Anterior cingulate cortex (tissue), 58 donors: ENCODE results near the gene FNIP2.
"Not testable (repeated sequence)": the region's sequence is repeated elsewhere in the genome, so short reads cannot be mapped to it uniquely, and the experiment has no call there.

Source experiments
- DNase-seq, 58 donors: peaks; one replicate each; lab custom pipeline; 2025; lab: John Stamatoyannopoulos, UW

FNIP2 gene

DNA sequence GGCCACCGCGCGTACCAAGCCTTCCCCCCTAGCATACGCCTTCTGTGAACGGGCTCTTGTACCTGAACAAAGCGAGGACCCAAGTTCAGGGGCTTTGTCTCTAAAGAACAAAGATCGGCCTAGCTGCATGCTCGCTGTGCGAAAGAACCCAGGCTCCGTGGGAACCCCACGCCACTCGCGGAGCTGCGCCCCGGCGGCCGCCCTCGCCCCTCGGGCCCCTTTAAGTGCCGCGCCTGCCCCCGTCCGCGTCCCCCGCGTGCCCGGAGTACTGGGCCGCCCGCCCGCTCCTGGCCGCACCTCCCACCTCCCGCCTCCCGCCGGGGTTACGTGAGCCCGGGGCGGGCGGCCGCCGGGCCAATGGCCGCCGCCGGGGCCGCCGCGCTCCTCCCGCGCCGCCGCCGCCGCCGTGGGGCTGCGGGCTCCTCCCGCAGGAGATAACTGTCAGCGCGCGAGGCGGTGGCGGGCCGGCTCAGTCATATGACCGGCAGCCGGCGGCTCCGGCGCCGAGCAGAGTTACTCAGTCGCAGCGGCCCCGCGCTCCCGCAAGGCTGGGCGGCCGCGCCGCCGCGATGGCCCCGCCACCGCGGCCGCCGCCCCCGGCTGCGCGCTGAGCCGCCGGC lies at the start of gene FNIP2:
TSS of gene FNIP2 (plus strand) at position 472 of the 620 bp plus-strand sequence. CDS start 187 bp downstream, outside the sequence.
- DNase-seq = peak; percentile 9 to 92 (median 78)

DNA sequence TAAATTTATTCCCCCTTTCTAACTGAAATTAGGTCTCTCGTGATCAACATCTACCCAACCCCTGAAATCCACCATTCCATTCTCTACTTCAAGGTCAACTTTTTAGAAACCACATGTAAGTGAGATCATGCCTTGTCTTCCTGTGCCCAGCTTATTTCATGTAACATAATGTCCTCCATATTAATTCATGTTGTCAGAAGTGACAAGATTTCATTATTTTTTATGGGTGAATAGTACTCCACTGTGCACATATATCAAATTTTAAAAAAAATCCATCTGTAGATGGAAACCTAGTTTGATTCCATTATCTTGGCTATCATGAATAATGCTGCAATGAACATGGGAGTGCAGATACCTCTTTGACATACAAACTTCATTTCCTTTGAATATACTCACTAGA lies 47.1 kb upstream of the FNIP2 start:
- no peak for DNase-seq

DNA sequence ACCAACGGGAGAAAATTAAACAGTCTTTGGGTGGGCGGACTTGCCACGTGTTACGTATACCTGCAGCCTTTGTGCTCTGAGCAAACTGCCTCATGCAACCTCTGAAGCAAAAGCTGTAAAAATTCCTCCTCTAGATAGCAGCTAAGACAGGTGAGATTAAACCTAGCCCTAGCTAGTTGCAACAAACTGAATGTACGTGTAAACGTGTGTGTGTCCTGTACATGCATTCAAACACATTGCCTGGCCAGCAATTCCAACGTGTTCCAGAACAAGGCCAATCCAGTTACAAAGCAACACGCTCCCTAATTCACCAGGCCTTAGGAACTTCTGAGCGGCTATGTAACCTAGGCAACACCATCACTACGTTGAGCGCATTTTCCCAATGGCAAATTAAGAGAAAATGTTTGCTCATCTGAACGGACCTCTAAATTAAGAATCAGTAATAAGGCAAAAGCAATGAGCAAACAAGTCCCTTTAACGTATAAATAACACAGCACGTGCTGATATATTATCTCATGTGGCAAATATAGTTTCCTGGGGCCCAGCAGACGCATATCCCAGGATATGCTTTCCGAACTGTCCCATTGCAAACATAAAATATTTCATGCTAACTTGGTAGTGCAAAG lies 46.4 kb upstream of the FNIP2 start:
- peak in 20 of 58 donors; percentile 1 to 57 (median 17) for DNase-seq

DNA sequence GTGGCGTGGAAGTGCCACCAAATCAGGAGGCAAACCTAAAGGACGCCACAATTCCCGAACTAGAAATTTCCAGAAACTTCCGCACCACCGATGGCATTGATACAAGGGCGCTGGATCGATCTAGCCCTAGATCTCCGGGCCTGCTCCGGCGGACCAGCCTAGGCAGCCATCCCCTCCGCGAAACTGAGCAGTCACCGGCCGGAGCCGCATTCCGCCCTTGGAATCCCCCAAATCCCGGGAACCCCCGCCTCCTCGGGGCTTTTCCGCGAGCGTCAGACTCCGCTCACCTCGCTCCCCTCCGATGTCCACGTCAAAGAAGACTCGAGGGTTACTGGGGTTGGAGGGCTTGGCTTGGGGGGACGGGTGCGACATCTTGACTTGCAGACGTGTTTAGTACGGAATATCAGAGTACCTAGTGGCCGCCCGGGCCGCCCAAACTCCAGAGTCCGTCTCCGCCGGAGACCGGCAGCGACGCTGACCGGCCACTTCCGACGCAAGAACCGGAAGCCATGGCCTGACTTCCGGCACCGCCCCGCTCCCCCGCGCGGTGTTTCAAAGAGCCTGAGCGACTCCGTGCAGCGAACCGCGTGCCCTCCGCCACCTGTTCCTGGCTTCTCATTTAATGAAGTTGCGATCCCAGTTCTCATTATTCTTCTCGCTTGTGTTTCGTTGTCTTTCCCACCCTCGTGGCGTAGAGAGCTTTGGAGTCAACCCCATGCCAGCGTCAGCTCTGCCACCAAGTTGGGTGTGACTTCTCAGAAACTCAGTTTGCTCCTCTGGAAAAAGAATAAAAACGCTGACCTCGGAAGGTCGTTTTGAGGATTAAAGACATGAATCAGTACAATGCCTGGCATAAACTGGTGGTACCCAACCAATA lies 45.7 kb upstream of the FNIP2 start, which contains the start of gene PPID:
TSS of gene PPID (minus strand) at position 480 of the 877 bp plus-strand sequence. CDS start at position 372, 108 bp downstream.
- peak; percentile 10 to 88 (median 77) for DNase-seq

DNA sequence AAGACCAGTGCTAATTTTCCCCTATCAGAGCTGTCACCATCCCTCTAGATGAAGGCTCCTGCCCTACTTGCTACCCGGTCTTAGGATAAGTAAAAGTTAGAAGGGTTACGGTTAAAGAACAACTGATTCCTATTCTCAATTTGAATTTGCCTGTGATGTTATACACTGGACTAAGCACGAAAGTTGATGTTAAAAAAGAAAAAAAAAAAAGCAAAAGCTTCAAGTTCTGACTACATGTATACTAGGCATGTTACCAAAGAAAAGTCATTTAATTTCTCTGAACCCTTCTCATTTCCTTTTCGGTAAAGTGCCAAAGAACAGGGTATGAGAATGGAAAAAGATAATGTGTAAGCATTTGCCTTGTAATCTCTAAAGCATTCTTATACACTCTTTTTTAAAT lies 44.2 kb upstream of the FNIP2 start:
- DNase-seq = no peak

DNA sequence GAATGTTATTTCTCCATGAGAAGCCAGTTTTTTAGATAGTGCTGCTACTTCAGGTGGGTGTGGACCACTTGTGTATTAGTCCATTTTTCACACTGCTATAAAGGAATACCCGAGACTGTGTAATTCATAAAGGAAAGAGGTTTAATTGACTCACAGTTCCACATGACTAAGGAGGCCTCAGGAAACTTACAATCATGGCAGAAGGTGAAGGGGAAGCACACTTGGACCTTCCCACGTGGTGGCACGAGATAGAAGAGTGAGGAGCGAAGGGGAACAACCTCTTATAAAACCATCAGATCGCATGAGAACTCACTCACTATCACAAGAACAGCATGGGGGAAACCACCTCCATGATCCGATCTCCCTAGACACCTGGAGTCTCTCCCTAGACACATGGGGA lies 42.2 kb upstream of the FNIP2 start:
- no peak for DNase-seq

DNA sequence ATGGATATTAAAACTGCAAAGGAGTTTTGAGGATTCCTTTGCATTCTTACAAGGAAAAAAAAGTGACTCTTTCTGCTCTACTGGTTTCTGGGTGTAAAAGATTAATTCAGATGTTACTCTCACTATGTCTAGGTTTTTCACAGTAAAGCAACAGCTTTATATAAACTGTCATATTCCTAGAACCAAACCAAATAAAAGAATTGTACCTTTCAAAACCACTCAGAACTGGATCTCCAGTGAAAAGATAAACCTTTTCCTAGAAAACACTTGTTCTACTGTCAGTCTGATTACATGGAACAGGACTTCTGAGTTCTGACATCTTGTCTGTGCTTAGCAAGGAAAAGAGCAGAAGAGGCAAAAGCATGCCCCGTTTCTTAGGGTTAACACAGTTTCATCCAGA lies 40.6 kb upstream of the FNIP2 start:
- DNase-seq = no peak

DNA sequence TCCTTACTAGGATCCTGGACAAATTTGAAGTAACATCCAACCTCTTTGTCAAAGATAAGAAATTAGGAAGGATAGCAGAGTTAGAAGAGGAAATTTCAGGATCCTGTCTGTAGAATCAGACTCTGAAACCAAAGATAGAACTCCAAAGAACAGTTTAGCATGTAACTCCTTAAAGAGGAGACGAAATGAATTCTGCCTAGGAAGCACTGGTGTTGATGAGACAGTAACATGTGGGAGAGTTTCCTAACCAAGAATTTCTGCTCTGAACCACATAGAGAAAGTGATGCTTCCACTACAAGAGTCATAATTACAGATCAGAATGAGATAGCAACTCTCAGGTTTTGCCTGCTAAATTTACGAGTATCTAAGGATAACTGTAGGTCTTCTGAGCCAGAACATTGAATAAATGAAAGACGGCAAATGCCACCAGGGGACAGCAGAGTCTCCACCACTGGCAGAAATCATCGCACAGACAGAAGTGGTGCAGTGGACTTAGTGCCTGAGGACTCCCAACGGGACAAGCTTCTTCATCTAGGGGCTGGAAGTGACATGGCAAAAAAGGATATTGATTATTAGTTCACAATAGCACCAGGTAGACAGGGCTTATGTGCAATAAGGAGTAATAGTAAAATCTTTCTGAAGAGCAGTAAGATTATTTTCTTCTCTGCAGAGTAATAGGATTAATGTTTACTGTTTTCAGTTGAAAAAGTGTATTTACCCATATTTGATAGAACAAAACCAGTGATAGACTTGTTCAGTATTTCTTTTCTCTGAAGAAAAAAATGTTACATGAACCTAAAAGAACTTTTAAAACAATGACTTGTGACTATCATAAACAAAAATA lies 38.9 kb upstream of the FNIP2 start:
- DNase-seq = peak in 54 of 58 donors; percentile 0 to 84 (median 38)

DNA sequence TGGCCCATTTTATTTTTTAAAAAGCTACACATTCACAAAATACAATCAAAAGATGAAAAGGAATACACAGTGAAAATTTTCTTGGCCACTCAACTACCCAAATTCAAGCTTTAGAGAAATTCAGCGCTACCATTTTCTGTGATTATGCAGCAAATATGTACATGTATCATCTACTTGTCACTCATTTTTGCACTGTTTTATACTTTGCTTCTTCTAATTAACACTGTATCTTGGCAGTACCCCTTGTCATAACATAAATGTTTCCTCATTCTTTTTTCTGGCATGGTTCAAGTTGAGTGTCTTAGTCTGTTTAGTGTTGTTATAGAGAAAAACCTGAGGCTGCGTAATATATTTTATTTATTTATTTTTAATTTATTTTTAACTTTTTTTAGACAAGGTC lies 30.0 kb upstream of the FNIP2 start:
- no peak for DNase-seq

DNA sequence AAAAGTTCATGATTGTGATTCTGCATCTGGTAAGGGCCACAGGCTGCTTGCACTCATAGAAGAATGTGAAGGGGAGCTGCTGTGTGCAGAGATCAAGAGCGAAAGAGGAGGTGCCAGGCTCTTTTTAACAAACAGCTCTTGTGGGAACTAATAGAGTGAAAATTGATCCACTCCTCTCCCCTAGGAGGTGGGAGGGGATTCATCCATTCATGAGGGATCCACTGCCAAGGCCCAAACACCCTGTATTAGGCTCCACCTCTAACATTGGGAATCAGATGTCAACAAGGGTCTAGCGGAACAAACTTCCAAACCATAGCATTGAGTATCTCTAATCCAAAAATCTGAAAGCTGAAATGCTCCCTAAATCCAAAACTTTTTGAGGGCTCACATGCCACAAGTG lies 29.2 kb upstream of the FNIP2 start:
- no peak for DNase-seq

DNA sequence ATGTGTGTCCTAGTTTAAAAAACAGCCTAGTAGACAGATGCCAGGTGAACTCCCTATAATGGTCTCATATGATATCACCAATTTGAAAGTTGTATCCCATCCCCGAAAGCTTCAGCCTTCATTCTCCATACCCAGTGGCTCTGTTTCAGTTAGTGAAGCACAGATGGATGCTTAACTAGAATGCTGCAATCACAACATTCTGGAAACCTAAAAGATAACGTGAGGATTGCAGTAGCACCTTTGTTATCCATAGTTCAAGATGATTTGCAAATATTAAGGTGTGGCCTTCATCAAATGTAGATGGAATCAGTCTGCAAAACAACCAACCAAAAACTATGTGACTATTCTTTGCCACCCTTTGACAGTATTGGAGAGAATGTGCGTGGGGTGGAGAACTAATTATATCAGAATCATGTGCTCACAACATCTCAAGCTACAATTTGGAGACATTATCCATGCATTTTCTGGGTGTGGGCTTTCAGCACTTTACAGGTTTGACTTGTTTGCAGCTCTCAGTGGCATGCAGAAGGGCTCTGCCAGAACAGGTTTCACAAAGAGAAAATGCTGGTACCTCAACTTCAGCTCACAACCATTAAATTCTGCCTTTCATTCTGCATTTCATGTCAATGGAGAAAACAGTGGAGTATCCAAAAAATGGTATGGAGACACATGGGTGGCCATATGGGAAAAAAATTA lies 27.4 kb upstream of the FNIP2 start:
- no peak for DNase-seq

DNA sequence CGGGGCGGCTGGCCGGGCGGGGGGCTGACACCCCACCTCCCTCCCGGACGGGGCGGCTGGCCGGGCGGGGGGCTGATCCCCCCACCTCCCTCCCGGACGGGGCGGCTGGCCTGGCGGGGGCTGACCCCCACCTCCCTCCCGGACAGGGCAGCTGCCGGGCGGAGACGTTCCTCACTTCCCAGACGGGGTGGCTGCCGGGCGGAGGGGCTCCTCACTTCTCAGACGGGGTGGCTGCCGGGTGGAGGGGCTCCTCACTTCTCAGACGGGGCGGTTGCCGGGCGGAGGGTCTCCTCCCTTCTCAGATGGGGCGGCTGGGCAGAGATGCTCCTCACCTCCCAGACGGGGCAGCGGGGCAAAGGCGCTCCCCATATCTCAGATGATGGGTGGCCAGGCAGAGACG lies 22.3 kb upstream of the FNIP2 start:
- DNase-seq = not testable (repeated sequence)

DNA sequence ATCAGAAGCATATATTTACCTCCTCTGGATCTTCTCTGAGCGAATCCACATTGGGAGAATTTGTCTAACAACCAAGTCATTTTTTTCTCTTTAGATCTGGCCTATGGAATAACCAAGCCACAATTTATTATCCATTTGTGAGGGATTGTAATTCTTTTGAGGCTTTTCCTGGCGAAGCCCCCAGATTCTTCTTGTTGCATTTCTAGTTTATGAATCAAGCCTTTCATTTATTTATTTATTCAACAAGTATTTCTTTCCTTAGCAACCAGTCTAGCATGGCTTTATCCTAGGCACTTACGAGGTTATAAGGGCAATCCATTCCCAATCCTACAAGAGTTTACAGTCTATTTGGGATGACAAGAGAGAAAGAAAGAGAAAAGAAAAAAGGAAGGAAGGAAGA lies 18.4 kb upstream of the FNIP2 start:
- DNase-seq = no peak

DNA sequence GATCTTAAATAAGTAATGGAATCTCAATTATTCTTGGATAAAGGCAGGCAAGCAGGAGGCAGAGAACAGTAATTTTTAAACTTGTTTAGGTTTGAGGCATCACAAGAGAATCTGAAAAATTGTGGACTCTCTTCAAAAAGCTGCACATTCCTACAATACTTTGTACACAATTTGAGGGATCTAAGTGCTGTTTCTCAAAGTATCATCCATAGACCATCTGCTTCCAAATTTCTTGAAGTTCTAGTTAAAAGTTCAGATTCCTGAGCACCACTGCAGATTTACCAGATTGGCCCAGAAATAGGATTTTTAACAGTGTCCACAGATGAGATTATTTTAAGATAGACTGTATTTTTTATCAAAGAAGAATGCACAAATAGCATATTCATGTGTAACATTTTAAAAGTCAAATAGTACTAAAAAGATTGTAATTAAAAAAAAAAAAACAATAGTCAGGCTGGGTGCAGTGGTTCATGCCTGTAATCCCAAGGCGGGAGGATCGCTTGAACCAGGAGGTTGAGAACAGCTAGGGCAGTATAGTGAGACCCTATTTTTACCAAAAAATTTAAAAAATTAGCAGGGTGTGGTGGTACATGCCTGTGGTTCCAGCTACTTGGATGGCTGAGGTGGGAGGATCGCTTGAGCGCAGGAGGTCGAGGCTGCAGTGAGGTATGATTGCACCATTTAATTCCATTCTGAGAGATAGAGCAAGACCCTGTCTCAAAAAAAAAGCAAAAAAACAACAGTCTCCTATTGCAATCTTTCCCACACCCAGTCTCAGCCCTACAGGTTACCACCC lies 14.2 kb upstream of the FNIP2 start:
- DNase-seq = no peak

DNA sequence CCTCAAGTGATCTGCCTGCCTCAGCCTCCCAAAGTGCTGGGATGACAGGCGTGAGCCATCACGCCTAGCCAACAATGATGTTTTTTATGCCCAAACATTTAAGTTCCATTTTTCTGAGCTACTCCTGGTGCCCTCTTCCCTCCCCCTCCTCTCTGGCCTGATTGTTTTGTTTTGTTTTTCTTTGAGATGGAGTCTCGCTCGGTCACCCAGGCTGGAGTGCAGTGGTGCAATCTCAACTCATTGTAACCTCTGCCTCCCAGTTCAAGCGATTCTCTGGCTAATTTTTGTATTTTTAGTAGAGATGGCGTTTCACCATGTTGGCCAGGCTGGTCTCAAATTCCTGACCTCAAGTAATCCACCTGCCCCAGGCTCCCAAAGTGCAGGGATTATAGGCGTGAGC lies 13.0 kb upstream of the FNIP2 start:
- DNase-seq = not testable (repeated sequence)

DNA sequence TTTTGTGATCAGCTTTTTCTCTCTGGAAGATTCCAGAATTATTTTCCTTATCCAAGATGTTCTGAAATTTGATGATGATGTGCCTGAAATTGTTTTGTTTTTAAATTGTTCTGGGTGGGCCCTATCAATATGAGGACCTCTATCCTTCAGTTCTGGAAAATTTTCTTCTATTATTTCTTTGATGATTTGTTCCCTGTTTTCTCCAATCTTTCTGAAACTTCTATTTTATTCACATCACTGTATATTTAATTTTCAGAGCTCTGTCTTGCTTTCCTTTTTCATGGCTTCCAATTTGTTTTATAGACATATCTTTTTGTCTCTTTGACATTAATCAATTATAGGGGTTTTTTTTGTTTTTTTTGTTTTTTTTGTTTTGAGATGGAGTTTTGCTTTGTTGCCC lies 12.2 kb upstream of the FNIP2 start:
- DNase-seq = no peak

DNA sequence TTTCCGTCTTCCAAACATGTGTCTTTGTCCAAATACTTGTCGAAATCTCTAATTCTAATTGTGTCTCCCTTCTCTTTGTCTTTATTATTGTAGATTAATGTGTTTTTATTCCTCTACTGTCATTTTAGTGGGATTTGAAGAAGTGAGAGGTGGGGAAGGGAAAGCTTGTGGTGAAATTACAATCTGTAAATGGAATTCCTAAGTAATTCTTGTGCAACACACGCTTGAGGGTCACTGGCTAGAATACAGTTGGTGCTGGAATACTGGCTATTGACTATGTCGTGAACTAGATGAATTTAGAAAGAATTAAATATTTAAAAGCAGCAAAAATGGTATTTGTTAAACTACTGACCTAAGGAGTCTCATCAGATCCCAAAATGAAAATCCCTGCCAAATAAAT lies 10.7 kb upstream of the FNIP2 start:
- DNase-seq = no peak

DNA sequence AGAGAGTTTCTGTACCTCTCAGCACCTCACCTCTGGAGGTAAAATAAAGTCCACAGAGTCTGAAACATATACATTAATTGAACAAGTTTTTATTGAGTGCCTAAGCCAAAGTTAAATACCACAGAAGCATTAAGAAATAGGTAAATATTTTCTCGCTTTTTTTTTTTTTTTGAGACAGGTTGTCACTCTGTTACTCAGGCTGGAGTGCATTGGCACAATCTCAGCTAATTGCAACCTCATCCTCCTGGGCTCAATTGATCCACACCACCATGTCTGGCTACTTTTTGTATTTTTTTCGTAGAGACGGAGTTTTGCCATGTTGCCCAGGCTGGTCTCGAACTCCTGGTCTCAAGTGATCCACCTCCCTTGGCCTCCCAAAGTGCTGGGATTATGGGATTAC lies 10.1 kb upstream of the FNIP2 start:
- DNase-seq = no peak

DNA sequence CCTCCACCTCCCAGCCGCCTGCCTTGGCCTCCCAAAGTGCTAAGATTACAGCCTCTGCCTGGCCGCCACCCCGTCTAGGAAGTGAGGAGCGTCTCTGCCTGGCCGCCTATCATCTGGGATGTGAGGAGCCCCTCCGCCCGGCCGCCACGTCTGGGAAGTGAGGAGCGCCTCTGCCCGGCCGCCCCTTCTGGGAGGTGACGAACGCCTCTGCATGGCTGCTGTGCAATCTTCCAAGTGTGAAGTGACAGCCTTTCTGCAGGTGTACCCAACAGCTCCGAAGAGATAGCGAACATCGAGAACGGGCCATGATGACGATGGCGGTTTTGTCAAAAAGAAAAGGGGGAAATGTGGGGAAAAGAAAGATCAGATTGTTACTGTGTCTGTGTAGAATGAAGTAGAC lies 9.3 kb upstream of the FNIP2 start:
- DNase-seq = not testable (repeated sequence)
